Islet of Langerhans (tissue), 1 donor: Measurements from ENCODE around the gene TENM3.

Source experiments
- FAIRE-seq: peaks from one replicate; lab custom pipeline; 2011; peaks lifted over from hg19 to GRCh38; lab: Jason Lieb, UNC

TENM3 gene

DNA sequence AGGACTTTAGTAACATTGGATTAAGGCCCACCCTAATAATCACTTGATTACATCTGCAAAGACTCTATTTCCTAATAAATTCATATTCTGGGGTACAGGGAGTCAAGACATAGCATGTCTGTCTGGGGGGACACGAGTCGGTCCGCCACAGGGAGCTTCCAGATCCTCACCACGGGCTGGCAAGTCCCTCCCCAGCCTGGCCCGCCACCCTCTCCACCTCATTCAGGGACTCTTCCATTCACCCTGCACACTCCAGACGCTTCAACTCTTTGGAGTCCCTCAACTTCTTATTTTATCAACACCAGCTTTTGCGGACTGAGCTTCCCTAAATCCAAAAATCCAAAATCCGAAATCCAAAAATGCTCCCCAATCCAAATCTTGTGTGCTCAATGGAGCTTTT lies 602.8 kb downstream of the TENM3 start:
- no peak for FAIRE-seq

- no peak for FAIRE-seq
Measured at GRCh38 chr4:182847576-182848450, 604.6 kb downstream of the TENM3 start.

GRCh38 chr4:182848685-182849084 lies 605.5 kb downstream of the TENM3 start:
- no peak for FAIRE-seq
